ENCODE results near the gene RPTOR.
"Not testable (repeated sequence)": the region's sequence is repeated elsewhere in the genome, so short reads cannot be mapped to it uniquely, and the experiment has no call there.

RPTOR gene

GRCh38 chr17:80695979-80696378 is 151.3 kb downstream of the RPTOR start:
- no peak for DNase-seq (ENCODE audit: low read depth)
- H3K4me3 ChIP-seq (ENCODE audit: low read depth, low read length), result no peak overlapping the region
- TF ChIP-seq CTCF (IDR thresholded peaks at IDR 0.05; ENCODE audit: control insufficient read depth, extremely low read depth, insufficient read depth), result no peak

GRCh38 chr17:80696456-80696855 is 151.8 kb downstream of the RPTOR start:
- DNase-seq (ENCODE audit: low read depth), result no peak
- H3K4me3 ChIP-seq (ENCODE audit: low read depth, low read length), result no peak overlapping the region
- no peak for TF ChIP-seq CTCF (IDR thresholded peaks at IDR 0.05; ENCODE audit: control insufficient read depth, extremely low read depth, insufficient read depth)

GRCh38 chr17:80696964-80697363 is 152.3 kb downstream of the RPTOR start:
- H3K4me3 ChIP-seq (ENCODE audit: low read depth, low read length), result no peak overlapping the region
- no peak for TF ChIP-seq CTCF (IDR thresholded peaks at IDR 0.05; ENCODE audit: control insufficient read depth, extremely low read depth, insufficient read depth)
- no peak for DNase-seq (ENCODE audit: low read depth)

- DNase-seq (ENCODE audit: low read depth), result no peak
- H3K4me3 ChIP-seq (ENCODE audit: low read depth, low read length), result no peak overlapping the region
- no peak for TF ChIP-seq CTCF (IDR thresholded peaks at IDR 0.05; ENCODE audit: control insufficient read depth, extremely low read depth, insufficient read depth)
These were observed 153.7 kb downstream of the RPTOR start for GRCh38 chr17:80698297-80698696.

DNA sequence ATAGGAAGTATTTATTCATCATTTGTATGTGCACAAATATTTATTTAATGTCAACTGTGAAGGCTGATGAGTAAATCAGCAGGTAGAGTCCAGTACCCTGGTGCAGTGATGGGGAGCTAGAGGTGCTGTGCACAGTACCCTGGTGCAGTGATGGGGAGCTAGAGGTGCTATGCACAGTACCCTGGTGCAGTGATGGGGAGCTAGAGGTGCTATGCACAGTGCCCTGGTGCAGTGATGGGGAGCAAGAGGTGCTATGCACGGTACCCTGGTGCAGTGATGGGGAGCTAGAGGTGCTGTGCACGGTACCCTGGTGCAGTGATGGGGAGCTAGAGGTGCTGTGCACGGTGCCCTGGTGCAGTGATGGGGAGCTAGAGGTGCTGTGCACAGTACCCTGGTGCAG is 154.6 kb downstream of the RPTOR start:
- DNase-seq (ENCODE audit: low read depth); H3K4me3 ChIP-seq (ENCODE audit: low read depth, low read length): not testable (repeated sequence)

GRCh38 chr17:80701730-80702129 is 157.1 kb downstream of the RPTOR start:
- TF ChIP-seq CTCF (IDR thresholded peaks at IDR 0.05; ENCODE audit: control insufficient read depth, extremely low read depth, insufficient read depth), result no peak
- no peak for DNase-seq (ENCODE audit: low read depth)
- no peak overlapping the region for H3K4me3 ChIP-seq (ENCODE audit: low read depth, low read length)

GRCh38 chr17:80702315-80703141 is 157.9 kb downstream of the RPTOR start:
- DNase-seq (ENCODE audit: low read depth), result no peak
- no peak overlapping the region for H3K4me3 ChIP-seq (ENCODE audit: low read depth, low read length)
- TF ChIP-seq CTCF (IDR thresholded peaks at IDR 0.05; ENCODE audit: control insufficient read depth, extremely low read depth, insufficient read depth), result no peak

Data from LNCaP clone FGC (cell line).